ENCODE data around the gene KIF3A. TPM values are rescaled to one million over a fixed set of nuclear protein-coding genes. Genes with fewer than 3 reads are reported as not detected.

Gene KIF3A
- total and polyA plus RNA-seq, 2 of the 8 experiments (the other 6 are each of a cell fraction or from before 2014, with no cell fraction given) = 3.1 to 13.1 TPM

DNA sequence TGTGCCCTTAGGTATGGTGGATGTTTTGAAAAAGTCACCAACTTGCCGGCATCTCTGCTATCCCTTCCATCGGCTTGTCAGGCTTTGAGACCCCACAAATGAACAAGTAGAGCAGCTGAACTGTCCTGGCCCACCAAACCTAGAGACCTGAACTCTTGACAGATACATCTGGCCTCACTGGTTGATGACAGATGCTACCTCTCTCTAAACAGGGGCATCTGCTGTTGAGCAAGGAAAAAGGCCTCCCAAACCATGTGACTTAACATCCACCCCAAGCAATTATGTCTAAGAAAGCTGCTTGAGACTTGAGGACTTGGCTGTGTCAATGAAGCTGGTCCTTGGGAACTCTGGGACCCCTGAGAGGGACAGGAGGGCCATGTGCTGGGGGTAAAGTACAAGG is 12.2 kb upstream of the KIF3A start:
- Histone ChIP-seq H3K27me3 (replicated peaks in 1 of 4; ENCODE audit: control insufficient read depth in 3 of 4, extremely low read depth in 1 of 4, insufficient read depth in 3 of 4, low read length in 3 of 4) (peaks cover 23 to 45% (median 36%) of the 10 kb centered on the region in 4 experiments), H3K4me1 (replicated peaks in 1 of 4; ENCODE audit: control insufficient read depth in 3 of 4, insufficient read depth in 4 of 4, low read length in 3 of 4) (peaks cover 0 to 7% (median 1%) of the 10 kb centered on the region in 4 experiments; a peak in 3 of 7 replicates), H3K4me3 (ENCODE audit: extremely low read depth in 1 of 4, insufficient read depth in 2 of 4, low read depth in 3 of 4, low read length in 4 of 4) (no peak overlapping the region), H3K18ac (ENCODE audit: extremely low read depth, low read length) (no peak overlapping the region), H3K23me2 (ENCODE audit: low read depth, low read length) (peaks cover 7% of the 10 kb centered on the region; the same call in 1 of the 2 replicates), H4K8ac (ENCODE audit: extremely low read depth, insufficient read depth, low read length) (no peak overlapping the region), H2BK15ac (ENCODE audit: low read length) (no peak overlapping the region), H3K27ac (ENCODE audit: low read depth, low read length) (no peak overlapping the region), H4K91ac (replicated peaks; ENCODE audit: insufficient read length, low read length) (no peak overlapping the region), H3K79me1 (ENCODE audit: low read depth, low read length) (no peaks in the 10 kb centered on the region), H2BK20ac (ENCODE audit: low read length) (no peak overlapping the region), H2AFZ (ENCODE audit: low read length) (no peak overlapping the region), H3K9me3 (ENCODE audit: insufficient read depth in 2 of 2, low read depth in 1 of 2, low read length in 1 of 2) (no peaks in the 10 kb centered on the region), H4K20me1 (replicated peaks in 1 of 2; ENCODE audit: control insufficient read depth in 1 of 2, insufficient read depth in 2 of 2, low read length in 2 of 2) (peaks cover 0 to 2% of the 10 kb centered on the region in 2 experiments), H2BK12ac (ENCODE audit: low read depth, low read length) (no peak overlapping the region), H3K4me2 (ENCODE audit: insufficient read depth in 1 of 2, low read depth in 2 of 2, low read length in 2 of 2) (no peak overlapping the region), H3K56ac (replicated peaks; ENCODE audit: insufficient read length, low read depth, low read length) (no peak overlapping the region), H3K4ac (replicated peaks; ENCODE audit: insufficient read length, low read depth, low read length) (no peak overlapping the region), H3K9ac (replicated peaks in 1 of 4; ENCODE audit: extremely low read depth in 1 of 4, low read depth in 3 of 4, low read length in 3 of 4) (no peak overlapping the region), H3K14ac (ENCODE audit: insufficient read length) (no peak overlapping the region), H3K23ac (ENCODE audit: insufficient read length) (no peak overlapping the region), H2AK5ac (ENCODE audit: low read depth, low read length) (0 out of 2 replicates have a peak overlapping the region, but pooled peaks have one; percentile 47), H2BK5ac (ENCODE audit: low read depth, low read length) (no peak overlapping the region), H3K36me3 (ENCODE audit: control insufficient read depth in 2 of 4, insufficient read depth in 4 of 4, low read length in 3 of 4) (peaks cover 0 to 7% (median 0%) of the 10 kb centered on the region in 4 experiments; a peak in 1 of 8 replicates), H2BK120ac (replicated peaks; ENCODE audit: low read depth, low read length) (no peak overlapping the region), H3K79me2 (ENCODE audit: control insufficient read depth in 1 of 2, insufficient read depth in 2 of 2, low read length in 2 of 2) (no peaks in the 10 kb centered on the region), H4K5ac (ENCODE audit: insufficient read length, low read depth, low read length) (no peak overlapping the region)
- POLR2A ChIA-PET (ENCODE audit: partially characterized antibody) = no interaction called here
- CTCF ChIA-PET (ENCODE audit: partially characterized antibody) = interaction anchor here (1.1 to 18.2 kb wide), 5 partner anchors 12 to 321 kb away, joined by 3 to 322 read pairs (median 5); partner anchors contain the start of genes KIF3A and SHROOM1
- FAIRE-seq (no peak), DNase-seq (ENCODE audit: low read depth in 1 of 2, low spot score in 2 of 2) (peak in 1 of 2 experiments; percentile 26)
- 87% methylated on average over 2 of the region's 2 CpGs; no CpG with 5 or more reads in 1 of the 2 experiments for WGBS, 2 experiments (ENCODE audit: extremely low coverage in 1 of 2, insufficient coverage in 1 of 2, insufficient read length in 1 of 2, insufficient replicate concordance in 2 of 2, low coverage in 1 of 2, low lambda C conversion rate in 2 of 2, missing lambda C conversion rate in 1 of 2)
- TF ChIP-seq FOSL1 (IDR thresholded peaks at IDR 0.05; ENCODE audit: insufficient read depth, low read depth, low read length) = no peak
- no peak for TF ChIP-seq SAP30 (IDR thresholded peaks at IDR 0.05; ENCODE audit: insufficient read depth, insufficient replicate concordance, low read length)
- TF ChIP-seq MAFK (IDR thresholded peaks at IDR 0.05; ENCODE audit: low read depth, low read length) = no peak
- TF ChIP-seq PHF8 (conservative IDR thresholded peaks at IDR 0.05; ENCODE audit: low read depth, low read length) = no peak
- no peak for TF ChIP-seq KDM1A (IDR thresholded peaks at IDR 0.05; ENCODE audit: borderline replicate concordance, low read length)
- TF ChIP-seq, protein P1, sequence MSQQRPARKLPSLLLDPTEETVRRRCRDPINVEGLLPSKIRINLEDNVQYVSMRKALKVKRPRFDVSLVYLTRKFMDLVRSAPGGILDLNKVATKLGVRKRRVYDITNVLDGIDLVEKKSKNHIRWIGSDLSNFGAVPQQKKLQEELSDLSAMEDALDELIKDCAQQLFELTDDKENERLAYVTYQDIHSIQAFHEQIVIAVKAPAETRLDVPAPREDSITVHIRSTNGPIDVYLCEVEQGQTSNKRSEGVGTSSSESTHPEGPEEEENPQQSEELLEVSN (IDR thresholded peaks at IDR 0.05) = no peak
- no peak for TF ChIP-seq YY1 (IDR thresholded peaks at IDR 0.05; ENCODE audit: low read depth, low read length)
- TF ChIP-seq RNF2 (IDR thresholded peaks at IDR 0.05; ENCODE audit: borderline replicate concordance, low read depth, low read length, missing control alignments, poor library complexity, severe bottlenecking) = no peak
- no peak for TF ChIP-seq SP4 (IDR thresholded peaks at IDR 0.05; ENCODE audit: low read length)
- no peak for TF ChIP-seq BCL11A (IDR thresholded peaks at IDR 0.05; ENCODE audit: low read depth in 2 of 2, low read length in 2 of 2)
- no peak for TF ChIP-seq SRF (IDR thresholded peaks at IDR 0.05; ENCODE audit: low read depth, low read length)
